Upper lobe of left lung (tissue), 4 donors: ENCODE measurements around the gene STAT3.

Source experiments
- POLR2AphosphoS5 ChIP-seq, 2 donors: sonication (generic); formaldehyde crosslinking; IDR thresholded peaks; one replicate each; pipeline ENCODE4 v1.5.1; 2017; ENCODE audit warnings: antibody characterized with exemption in 2 of 2
- TF ChIP-seq, protein P1 (sequence below), 6 experiments: fragments of 450-650 bp in 4 of 6; fragments of 200-600 bp in 2 of 6; sonication (generic) in 2 of 6; IDR thresholded peaks; one replicate each; pipeline ENCODE4 v1.5.1; 2016 to 2019; ENCODE audit warnings: antibody characterized with exemption in 6 of 6

DNA sequence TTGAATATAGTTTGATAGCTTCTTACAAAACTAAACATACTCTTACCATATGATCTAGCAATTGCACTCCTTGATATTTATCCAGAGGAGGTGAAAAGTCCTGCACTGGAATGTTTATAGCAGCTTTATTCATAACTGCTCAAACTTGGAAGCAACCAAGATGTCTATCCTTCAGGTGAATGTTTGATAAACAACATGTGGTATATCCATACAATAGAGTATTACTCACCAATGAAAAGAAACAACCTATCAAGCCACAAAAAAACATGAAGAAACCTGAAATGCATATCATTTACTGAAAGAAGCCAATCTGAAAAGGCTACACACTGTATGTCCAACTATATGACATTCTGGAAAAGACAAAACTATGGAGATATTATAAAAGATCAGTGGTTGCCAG, 16.1 kb downstream of the STAT3 start:
- TF ChIP-seq, protein P1, sequence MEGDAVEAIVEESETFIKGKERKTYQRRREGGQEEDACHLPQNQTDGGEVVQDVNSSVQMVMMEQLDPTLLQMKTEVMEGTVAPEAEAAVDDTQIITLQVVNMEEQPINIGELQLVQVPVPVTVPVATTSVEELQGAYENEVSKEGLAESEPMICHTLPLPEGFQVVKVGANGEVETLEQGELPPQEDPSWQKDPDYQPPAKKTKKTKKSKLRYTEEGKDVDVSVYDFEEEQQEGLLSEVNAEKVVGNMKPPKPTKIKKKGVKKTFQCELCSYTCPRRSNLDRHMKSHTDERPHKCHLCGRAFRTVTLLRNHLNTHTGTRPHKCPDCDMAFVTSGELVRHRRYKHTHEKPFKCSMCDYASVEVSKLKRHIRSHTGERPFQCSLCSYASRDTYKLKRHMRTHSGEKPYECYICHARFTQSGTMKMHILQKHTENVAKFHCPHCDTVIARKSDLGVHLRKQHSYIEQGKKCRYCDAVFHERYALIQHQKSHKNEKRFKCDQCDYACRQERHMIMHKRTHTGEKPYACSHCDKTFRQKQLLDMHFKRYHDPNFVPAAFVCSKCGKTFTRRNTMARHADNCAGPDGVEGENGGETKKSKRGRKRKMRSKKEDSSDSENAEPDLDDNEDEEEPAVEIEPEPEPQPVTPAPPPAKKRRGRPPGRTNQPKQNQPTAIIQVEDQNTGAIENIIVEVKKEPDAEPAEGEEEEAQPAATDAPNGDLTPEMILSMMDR (IDR thresholded peaks at IDR 0.05) = no peak
- no peak for TF ChIP-seq POLR2AphosphoS5 (IDR thresholded peaks at IDR 0.05)
